ENCODE measurements around the gene OR8H3. TPM values are rescaled to one million over a fixed set of nuclear protein-coding genes. Genes with fewer than 3 reads are reported as not detected.

The OR8H3 gene
- total RNA-seq, 2 experiments from 2014 or later: not detected

GRCh38 chr11:56172256-56172830, 50.2 kb downstream of the OR8H3 start:
- Mint-ChIP-seq H3K4me1 (ENCODE audit: low read depth) (no peaks in the 10 kb centered on the region), H3K9me3 (peaks cover 13% of the 10 kb centered on the region), H3K36me3 (ENCODE audit: low read depth) (no peaks in the 10 kb centered on the region), H3K27ac (no peak overlapping the region), H3K4me3 (no peak overlapping the region), H3K27me3 (no peaks in the 10 kb centered on the region)
- no peaks in the 10 kb centered on the region for H3K27me3 ChIP-seq (ENCODE audit: control insufficient read depth in 1 of 2, insufficient read depth in 2 of 2, low read length in 2 of 2)
- no peak for TF ChIP-seq CTCF (IDR thresholded peaks at IDR 0.05)
- ChIA-PET POLR2A (no interaction called here), CTCF (no interaction called here)
- H3K4me3 ChIP-seq (ENCODE audit: low read length): no peak overlapping the region
- peaks cover 0 to 6% of the 10 kb centered on the region in 2 experiments for H3K9me3 ChIP-seq (ENCODE audit: control insufficient read depth in 1 of 2, insufficient read depth in 1 of 2, low read length in 2 of 2)
- ATAC-seq (ENCODE audit: poor library complexity) (no peak), DNase-seq (no peak)
- H3K4me1 ChIP-seq (ENCODE audit: insufficient read depth, low read length): no peaks in the 10 kb centered on the region
- no peak overlapping the region for H3K27ac ChIP-seq (ENCODE audit: low read depth in 1 of 2, low read length in 2 of 2)
- no peaks in the 10 kb centered on the region for H3K36me3 ChIP-seq (ENCODE audit: insufficient read depth, low read length)
- intact Hi-C loops (cut with DNase I, micrococcal nuclease): no loop called here

Other genes with a start within 250 kb of the OR8H3 start
- not detected for gene TRIM51, start 239.1 kb upstream of the OR8H3 start, total RNA-seq
- not detected for gene OR5W2, start 207.8 kb upstream of the OR8H3 start, total RNA-seq
- not detected for gene OR5I1, start 186.0 kb upstream of the OR8H3 start, total RNA-seq
- gene OR10AG1, start 152.4 kb upstream of the OR8H3 start, total RNA-seq: not detected
- gene OR5F1, start 127.7 kb upstream of the OR8H3 start, total RNA-seq: not detected
- not detected for gene OR5AS1, start 94.7 kb upstream of the OR8H3 start, total RNA-seq
- not detected for gene OR8I2, start 29.1 kb upstream of the OR8H3 start, total RNA-seq
- not detected for gene OR8H2, start 18.7 kb upstream of the OR8H3 start, total RNA-seq
- gene OR8J3, start 17.8 kb downstream of the OR8H3 start, total RNA-seq: not detected
- gene OR8K5, start 37.9 kb downstream of the OR8H3 start, total RNA-seq: not detected
- not detected for gene OR5J2, start 54.2 kb downstream of the OR8H3 start, total RNA-seq
- gene OR5T2, start 111.9 kb downstream of the OR8H3 start, total RNA-seq: not detected
- gene OR5T3, start 129.9 kb downstream of the OR8H3 start, total RNA-seq: not detected
- not detected for gene OR5T1, start 151.8 kb downstream of the OR8H3 start, total RNA-seq
- not detected for gene OR8H1, start 169.9 kb downstream of the OR8H3 start, total RNA-seq
- gene OR8K3, start 192.8 kb downstream of the OR8H3 start, total RNA-seq: not detected
- not detected for gene OR8K1, start 223.7 kb downstream of the OR8H3 start, total RNA-seq
- gene OR8J1, start 231.9 kb downstream of the OR8H3 start, total RNA-seq: not detected